RPMI7951 (cell line): ENCODE data around the gene GAB1. TPM values are rescaled to one million over a fixed set of nuclear protein-coding genes. Genes with fewer than 3 reads are reported as not detected.

Source experiments
- DNase-seq: peaks from one replicate; pipeline ENCODE4 v3.0.0-alpha.2; 2012; ENCODE audit warnings: low read depth
- total RNA-seq: library from RNA; depleted of rRNA; stranded (reverse); fragments of >200 nt; shearing (Covaris generic); gene quantifications from 2 replicates; pipeline ENCODE4 v1.2.3, GENCODE V29; 2014

Gene GAB1
- total RNA-seq, 1 experiment from 2014 or later, result 11.5 TPM

DNA sequence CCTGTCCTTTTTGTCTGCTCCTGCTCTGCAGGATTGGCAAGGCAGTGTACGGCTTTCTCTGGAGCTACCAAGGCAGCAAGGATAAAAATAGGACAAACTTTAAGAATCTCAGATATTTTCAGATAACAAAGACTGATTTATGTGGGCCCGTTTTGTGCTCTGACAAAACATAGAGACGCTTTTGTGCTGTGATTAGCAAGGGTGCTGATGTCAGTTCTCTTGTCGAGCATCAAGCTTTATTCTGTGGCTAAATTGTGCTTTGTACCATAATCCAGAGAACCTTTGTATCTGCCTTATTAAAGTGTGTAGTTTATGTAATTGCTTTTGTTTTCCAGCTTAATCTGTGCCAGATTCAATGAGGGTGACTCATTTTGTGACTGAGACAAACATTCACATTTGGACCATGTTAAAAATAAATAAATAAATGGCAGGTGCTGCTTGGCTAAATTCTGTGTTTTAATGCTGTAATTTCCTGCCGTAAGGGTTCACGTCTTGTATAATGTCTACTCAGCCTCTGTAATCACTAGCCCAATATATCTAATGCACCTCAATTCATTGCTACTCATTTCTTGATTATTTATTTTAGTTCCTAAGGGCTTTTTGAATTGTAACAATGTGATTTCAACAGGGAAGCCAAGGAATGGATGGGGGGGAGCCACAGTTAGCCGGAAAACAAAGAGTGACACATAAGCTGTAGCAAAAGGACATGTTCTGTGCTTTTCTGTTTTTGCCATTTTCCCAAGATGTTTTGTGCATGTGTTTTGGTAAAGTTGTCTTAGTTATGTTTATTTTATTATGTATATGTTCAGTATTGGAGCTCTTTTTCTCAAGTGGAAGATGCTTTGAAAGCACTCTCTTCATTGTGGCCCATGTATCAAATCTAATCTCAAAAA, 75.1 kb downstream of the GAB1 start:
- DNase-seq, result peak; percentile 58

GRCh38 chr4:143412420-143412758, 75.7 kb downstream of the GAB1 start:
- no peak for DNase-seq

GRCh38 chr4:143417679-143418403, 81.2 kb downstream of the GAB1 start:
- DNase-seq, result no peak

DNA sequence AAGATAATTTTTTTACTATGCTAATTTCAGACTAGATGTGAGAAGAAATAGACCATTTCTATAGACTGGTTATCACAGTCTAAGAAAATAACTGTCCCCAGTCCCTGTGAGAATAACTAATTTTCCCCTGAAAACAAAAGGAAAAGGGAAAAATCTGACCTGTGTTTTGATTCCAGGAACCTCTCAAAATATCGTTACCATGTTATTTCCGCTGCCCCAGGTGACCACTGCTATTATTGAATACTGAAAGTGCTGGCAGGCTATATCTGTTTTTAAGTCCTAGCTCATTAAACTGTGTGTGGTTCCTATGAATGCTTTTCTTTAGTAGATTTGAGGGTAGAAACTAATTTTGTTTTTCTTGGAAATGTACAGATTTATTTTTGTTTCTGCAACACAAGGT, 83.6 kb downstream of the GAB1 start:
- DNase-seq, result no peak

- no peak for DNase-seq
Measured at GRCh38 chr4:143421609-143422008, 84.9 kb downstream of the GAB1 start.

DNA sequence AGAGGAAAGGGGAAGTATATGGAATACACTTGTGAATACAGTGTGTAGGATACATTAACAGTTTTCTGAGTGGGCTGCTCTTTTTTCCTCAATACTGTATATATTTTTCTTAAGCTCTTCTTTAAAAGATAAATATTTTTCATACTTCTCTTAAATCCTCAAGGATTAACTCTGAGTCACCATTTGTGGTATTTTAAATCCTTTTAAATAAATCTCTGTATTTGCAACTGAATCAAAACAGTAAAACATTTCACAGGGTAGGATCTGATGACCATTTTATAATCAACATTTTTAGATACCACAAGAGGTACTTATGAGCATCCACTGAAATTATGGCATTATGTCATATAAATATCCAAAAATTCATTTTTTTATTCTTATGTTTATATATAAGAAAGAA, 87.6 kb downstream of the GAB1 start:
- no peak for DNase-seq

DNA sequence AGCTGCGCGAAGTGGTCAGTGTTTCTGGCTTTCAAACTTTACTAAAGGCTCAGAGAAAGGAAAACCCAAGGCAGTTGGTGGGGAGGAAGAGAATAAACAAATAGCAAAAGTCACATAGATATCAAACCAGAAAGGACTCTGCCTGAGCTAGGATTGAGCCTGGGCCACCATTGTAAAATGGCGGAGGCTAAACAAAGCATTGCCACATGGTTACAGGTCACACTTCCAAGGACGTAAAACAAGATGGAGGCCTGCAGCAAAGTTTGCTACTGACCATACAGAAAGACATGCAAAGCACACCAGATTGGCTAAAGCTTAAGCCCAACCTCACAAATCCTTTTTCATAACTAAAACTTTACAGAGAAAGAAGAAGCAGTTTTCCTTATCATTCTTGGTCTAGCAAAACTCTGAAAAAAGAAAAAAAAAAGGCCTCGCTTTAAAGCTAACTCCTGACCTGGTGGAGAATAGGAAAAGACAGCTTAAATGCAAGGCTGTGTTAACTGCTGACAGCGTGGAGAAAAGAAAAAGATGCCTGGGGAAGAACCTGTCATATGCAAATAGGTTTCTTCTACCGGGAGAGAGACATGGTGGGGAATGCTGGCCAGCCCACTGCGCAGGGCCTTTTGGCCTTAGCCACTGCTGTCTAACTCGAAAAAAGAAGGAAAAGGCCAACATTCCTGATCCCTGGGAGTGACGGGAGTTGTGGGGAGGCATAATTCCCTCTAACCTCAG, 95.0 kb downstream of the GAB1 start:
- no peak for DNase-seq

DNA sequence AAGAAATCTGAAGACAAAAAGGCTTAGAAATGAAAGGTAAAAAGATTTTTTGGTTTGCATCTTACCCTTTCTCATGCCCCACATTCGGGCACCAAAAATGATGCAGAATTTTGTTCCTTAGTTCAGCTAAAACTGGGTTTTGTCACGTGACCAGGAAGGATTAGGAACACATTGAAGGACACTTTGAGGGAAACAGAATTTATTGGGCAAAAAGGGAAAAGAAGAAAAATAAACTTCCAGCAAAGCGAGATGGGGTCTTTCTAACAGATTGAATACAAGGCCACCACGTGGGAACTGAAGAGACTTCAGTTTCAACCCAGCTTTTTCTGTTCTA, 95.5 kb downstream of the GAB1 start:
- DNase-seq, result no peak

DNA sequence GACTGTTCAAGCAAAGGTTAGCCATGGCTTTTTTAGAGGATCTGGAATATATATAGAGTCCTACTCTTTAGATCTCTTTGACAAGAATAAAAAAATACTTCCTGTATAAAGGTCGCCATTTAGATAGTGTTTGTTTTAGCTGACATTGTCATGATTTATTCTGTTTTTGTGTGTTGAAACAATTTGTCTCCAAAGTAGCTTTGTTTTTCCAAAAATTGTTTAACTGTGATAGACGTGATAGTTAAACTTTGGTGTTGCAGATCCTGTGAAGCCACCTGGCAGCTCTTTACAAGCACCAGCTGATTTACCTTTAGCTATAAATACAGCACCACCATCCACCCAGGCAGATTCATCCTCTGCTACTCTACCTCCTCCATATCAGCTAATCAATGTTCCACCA, 96.6 kb downstream of the GAB1 start:
- DNase-seq, result no peak

GRCh38 chr4:143435955-143436354, 99.3 kb downstream of the GAB1 start:
- no peak for DNase-seq

DNA sequence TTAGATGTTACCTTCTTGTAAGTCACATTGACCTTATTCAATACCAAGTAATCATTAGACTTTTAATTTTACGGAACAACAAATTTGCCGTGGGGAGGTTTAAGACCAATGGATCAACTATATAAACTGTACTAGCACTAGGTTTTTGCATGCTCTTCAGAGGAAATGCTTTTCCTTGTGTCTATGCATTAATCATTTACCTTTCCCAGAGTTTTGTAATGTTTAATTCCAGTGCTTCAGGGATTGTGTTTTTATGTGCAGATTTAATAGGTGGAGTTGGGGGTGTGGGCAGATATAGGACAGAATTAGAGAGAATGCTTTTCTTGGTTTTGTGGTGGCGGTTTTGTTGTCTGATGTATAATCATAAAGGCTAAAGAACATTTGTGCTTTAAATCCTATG, 100.8 kb downstream of the GAB1 start:
- no peak for DNase-seq

DNA sequence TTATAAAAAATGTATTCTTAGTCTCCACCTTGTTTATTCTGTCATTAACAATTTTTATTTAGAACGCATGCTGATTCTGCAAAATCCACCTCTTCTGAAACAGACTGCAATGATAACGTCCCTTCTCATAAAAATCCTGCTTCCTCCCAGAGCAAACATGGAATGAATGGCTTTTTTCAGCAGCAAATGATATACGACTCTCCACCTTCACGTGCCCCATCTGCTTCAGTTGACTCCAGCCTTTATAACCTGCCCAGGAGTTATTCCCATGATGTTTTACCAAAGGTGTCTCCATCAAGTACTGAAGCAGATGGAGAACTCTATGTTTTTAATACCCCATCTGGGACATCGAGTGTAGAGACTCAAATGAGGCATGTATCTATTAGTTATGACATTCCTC, 101.3 kb downstream of the GAB1 start:
- DNase-seq, result no peak

GRCh38 chr4:143438710-143439109, 102.0 kb downstream of the GAB1 start:
- DNase-seq, result peak; percentile 26

DNA sequence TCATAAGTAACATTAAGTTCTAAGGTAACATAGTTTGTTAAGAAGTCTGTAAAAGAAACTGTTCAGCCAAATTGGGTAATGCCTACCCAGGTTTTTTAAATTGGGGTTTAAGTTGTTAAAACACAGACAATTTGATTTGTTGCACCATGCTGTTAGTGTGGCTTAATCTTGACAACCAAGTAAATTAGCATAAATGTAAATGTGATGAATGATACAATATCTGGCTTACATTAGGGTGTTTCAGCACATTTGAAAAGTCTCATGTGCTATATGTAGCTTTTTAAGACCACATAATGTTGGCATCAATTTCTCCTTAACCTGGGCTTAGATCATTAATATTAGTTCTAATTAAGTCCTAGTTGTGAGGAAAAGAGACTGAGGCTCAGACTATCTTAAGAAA, 104.4 kb downstream of the GAB1 start:
- DNase-seq, result no peak

DNA sequence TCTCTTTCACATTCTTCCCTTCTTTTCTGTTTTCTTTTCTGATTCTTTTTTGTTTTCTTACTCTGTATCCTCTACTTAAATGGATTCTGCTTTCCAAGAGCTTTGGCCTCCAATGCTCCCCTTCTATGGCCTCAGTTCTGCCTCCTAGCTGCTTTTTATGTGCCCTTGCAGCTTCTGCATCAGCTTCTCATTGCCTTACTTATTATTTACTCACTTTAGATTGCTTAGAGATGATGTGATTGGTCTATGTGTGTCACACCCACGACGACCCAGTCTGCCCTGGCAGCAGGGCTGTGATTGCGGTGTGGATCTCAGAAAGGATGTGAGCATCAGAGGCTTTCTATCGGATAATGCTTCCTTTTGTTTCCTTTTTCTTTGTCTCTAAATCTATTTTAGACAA, 105.0 kb downstream of the GAB1 start:
- DNase-seq, result no peak

- DNase-seq, result no peak
Measured at GRCh38 chr4:143443728-143444127, 107.1 kb downstream of the GAB1 start.

GRCh38 chr4:143451186-143451585, 114.5 kb downstream of the GAB1 start:
- no peak for DNase-seq

GRCh38 chr4:143455211-143455610, 118.5 kb downstream of the GAB1 start:
- DNase-seq, result no peak

DNA sequence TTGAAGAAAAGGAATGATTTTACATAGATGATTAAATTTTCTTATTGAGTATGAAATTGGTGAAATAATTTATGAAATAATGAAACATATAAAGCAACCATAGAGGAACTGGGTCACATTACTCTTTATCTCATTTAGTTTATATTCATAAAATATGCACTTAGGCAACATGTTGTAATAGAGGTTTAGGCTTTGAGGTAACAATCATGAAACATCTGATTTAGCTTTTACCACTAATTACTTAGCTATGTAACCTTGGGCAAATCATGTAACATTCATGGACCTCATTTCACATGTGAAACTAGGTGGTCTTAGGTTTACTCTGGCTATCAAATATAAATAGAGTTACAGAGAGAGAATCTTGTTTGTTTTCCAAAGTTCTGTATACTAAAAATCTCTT, 122.3 kb downstream of the GAB1 start:
- DNase-seq, result no peak

DNA sequence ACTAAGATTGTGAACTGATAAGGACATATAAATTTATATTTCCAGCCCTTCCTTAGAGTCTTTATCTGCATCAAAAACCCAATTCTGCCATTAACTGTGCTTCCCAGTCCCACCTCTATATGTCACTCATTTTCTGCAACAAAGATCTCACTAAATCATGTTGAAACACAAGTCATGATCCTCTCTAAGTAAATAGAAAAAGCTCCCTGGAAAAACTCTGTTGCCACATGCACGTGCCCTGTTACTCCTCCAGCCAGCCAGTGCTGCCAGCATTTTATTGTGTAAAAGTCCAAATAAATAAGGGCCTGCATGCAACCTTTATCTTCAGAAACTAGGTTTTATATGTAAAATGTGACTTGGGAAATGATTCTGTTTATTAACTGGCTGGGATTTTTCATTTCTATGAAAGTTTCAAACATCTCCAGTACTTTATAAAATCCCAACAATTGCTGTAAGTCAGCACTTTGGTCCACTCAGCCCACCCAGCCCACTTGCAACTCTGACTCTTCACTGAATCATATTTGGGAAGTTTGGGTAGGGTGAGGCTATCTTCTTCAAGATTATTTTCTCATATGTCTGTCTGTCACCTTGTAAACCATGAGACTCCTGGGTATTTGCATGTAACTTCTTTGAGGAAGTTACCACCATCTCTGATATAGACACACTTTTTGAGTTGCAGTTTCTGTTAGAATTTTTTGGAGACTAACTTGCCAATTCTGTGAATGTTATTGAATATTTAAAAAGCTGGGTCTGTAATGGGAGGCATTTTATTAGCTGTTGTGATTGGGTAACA, 136.9 kb downstream of the GAB1 start:
- no peak for DNase-seq

DNA sequence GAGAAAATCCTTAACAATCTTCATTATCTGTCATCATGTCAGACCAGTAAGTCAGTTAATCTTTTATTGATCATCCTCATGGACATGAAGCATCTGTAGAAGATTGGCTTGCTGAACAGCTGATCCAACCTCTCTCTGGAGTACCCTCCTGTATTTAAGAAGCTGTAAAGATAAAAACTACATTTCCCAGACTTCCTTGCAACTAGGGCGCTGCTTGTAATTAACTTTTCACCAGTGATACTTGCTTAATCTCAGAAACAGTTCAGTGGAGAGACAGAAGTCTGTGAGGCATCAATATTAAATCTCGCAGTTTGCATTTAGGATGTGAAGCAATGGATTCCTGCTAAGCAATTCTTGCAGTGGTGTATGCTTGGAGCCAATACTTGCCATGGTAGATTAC, 140.8 kb downstream of the GAB1 start:
- no peak for DNase-seq

- DNase-seq, result no peak
Measured at GRCh38 chr4:143481361-143481760, 144.7 kb downstream of the GAB1 start.
